ENCODE measurements around the gene INPP5D.

GRCh38 chr2:233044974-233045605, 15.1 kb upstream of the INPP5D start:
- TF ChIP-seq POLR2A (IDR thresholded peaks at IDR 0.05; ENCODE audit: control extremely low read depth in 1 of 2, low read depth in 2 of 2, low read length in 2 of 2) (no peak), ZNF274 (IDR thresholded peaks at IDR 0.05; ENCODE audit: borderline replicate concordance, extremely low read depth, low read length) (no peak), EP300 (IDR thresholded peaks at IDR 0.05; ENCODE audit: borderline replicate concordance in 1 of 2, low read depth in 2 of 2, low read length in 2 of 2) (no peak), CTCF (IDR thresholded peaks at IDR 0.05; ENCODE audit: control extremely low read depth in 1 of 3, insufficient read depth in 1 of 3, low read depth in 1 of 3, low read length in 3 of 3) (no peak), CBX5 (IDR thresholded peaks at IDR 0.05; ENCODE audit: low read depth, low read length) (no peak), BRCA1 (IDR thresholded peaks at IDR 0.05; ENCODE audit: low read depth, low read length) (no peak)

Data from H1 (cell line).